ENCODE results near the gene PTHLH.

DNA sequence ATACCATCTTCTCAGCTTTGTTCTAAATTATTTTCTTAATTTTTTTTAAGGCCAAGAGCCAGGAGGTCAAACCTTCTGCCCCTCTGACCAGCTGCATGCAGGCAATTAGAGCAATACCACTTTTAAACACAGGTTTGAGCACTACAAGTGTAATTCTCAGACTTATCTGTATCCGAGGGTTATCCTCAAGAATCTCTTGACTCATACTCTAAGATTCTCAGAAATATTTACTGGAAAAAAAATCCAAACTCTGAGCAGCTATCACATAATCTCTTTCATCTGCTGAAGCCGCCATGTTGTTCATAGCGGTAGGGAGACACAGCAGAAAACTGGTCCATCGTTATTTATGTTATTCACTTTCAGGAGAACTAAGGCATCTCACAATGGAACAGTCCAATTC is 27.4 kb upstream of the PTHLH start:
- TF ChIP-seq CTCF (IDR thresholded peaks at IDR 0.05; ENCODE audit: poor library complexity) (no peak), EZH2phosphoT487 (IDR thresholded peaks at IDR 0.05; ENCODE audit: low read depth, severe bottlenecking, unreplicated experiment) (no peak), EZH2 (IDR thresholded peaks at IDR 0.05; ENCODE audit: borderline replicate concordance) (no peak)
